Breast epithelium (tissue), 4 donors: ENCODE measurements around the gene ALDH2. TPM values are rescaled to one million over a fixed set of nuclear protein-coding genes. Genes with fewer than 3 reads are reported as not detected.

ENCODE experiments used
- DNase-seq, 2 donors: peaks; one replicate each; pipeline ENCODE4 v3.0.0-alpha.2; 2019; ENCODE audit warnings: low spot score in 2 of 2
- H3K27ac ChIP-seq, 2 donors: fragments of 200-600 bp; sonication (generic) in 1 of 2; one replicate each; pipeline ENCODE4 v1.5.1; 2016 to 2019; ENCODE audit warnings: mild to moderate bottlenecking in 1 of 2
- H3K27me3 ChIP-seq, 2 donors: fragments of 200-600 bp; sonication (generic) in 1 of 2; one replicate each; pipeline versions ENCODE4 v1.5.1 to v1.6.0; 2017 to 2019; ENCODE audit warnings: control low read depth in 1 of 2, mild to moderate bottlenecking in 1 of 2
- H3K36me3 ChIP-seq: fragments of 200-600 bp; one replicate; pipeline ENCODE4 v1.5.1; 2019
- H3K4me1 ChIP-seq, 2 donors: fragments of 200-600 bp; sonication (generic); one replicate each; pipeline ENCODE4 v1.5.1; 2016 to 2019; ENCODE audit warnings: control low read depth in 1 of 2
- H3K4me3 ChIP-seq, 3 donors: fragments of 200-600 bp; sonication (generic); 1 replicate in 2 of 3; 2 replicates in 1 of 3; pipeline ENCODE4 v1.5.1; 2016 to 2019; ENCODE audit warnings: mild to moderate bottlenecking in 3 of 3, moderate library complexity in 2 of 3
- H3K9me3 ChIP-seq, 2 donors: fragments of 200-600 bp; sonication (generic) in 1 of 2; one replicate each; pipeline ENCODE4 v1.5.1; 2016 to 2019; ENCODE audit warnings: control low read depth in 1 of 2
- CTCF ChIP-seq, 3 donors: fragments of 450-650 bp; IDR thresholded peaks; one replicate each; pipeline ENCODE4 v1.5.1; 2016 to 2017; ENCODE audit warnings: antibody characterized with exemption in 3 of 3, mild to moderate bottlenecking in 3 of 3, moderate library complexity in 3 of 3
- POLR2A ChIP-seq: fragments of 450-650 bp; IDR thresholded peaks from one replicate; pipeline ENCODE4 v1.6.1; 2016; ENCODE audit warnings: antibody characterized with exemption, mild to moderate bottlenecking, moderate library complexity
- POLR2AphosphoS5 ChIP-seq, 3 donors: sonication (generic); formaldehyde crosslinking; IDR thresholded peaks; one replicate each; pipeline ENCODE4 v1.6.1; 2017; ENCODE audit warnings: antibody characterized with exemption in 3 of 3
- intact Hi-C: fragments of 100-400 bp; cut with DNase I; formaldehyde crosslinking; loops from one replicate; pipeline ENCODE4 v1.15.1; 2023; ENCODE audit warnings: low total_unique reads
- total RNA-seq, 3 donors: library from RNA; depleted of rRNA; stranded (reverse); fragments of >200 nt; gene quantifications; one replicate each; pipeline ENCODE4 v1.1.0, GENCODE V29; 2016

Gene ALDH2
- total RNA-seq, 3 donors from 2014 or later, result 56.4 to 433 (median 63.4) TPM

GRCh38 chr12:111773801-111774551 is 7.2 kb downstream of the ALDH2 start:
- H3K27me3 ChIP-seq, result no peaks in the 10 kb centered on the region
- DNase-seq, result peak; percentile 66 to 69

DNA sequence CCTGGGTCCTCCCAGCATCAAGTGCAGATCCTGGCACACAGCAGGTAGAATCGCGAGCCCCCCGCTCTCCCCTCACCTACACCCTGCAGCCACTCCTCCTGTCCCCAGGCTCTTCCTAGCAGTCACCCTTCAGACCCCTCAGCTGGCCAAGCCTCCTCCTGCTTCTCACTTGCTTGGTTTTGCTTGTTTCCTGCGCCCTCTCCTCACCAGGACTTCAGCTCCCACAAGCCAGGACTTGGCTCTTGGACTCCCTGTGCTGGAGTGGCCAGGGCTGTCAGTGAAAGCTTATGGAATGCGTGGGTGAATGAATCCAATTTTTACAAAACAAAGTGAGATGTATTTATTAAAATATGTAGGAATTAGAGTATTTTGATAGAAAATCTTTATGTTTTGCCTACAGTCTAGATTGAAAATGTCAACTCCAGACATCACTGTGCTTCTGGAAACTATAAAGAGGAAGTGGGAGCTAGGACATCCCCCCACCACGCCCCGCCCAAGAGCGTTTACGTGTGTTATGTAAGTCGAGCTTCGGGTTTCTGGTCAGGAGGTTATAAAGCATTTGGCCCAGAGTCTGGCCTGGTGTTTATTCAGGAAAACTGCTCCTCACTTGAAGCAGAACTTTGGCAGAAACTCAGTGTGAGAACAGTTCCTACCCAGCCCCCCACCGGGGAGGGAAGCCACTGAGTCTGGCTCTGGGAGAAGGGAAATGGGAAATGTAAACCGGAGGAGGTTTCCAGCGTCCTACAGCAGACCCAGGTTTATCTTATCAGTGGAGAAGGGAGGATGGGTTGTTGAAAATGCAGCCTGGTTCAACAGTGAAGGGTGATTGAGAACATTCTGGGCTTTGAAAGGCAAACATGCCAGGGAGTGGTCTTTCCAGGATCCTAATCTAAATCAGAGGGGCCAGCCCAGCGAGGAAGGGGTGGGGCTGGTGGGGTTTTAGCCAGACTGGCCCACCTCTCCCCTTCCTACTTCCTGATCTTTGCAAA is 8.8 kb downstream of the ALDH2 start:
- H3K27ac ChIP-seq, result peak overlapping the region; percentile 84 to 88
- TF ChIP-seq CTCF (IDR thresholded peaks at IDR 0.05), result no peak
- TF ChIP-seq POLR2AphosphoS5 (IDR thresholded peaks at IDR 0.05), result peak in 2 of 3 donors; percentile 14 to 37
- H3K9me3 ChIP-seq, result no peaks in the 10 kb centered on the region
- peak; percentile 70 to 79 for DNase-seq
- intact Hi-C loops, result no loop called here
- peak overlapping the region in 1 of 3 donors; percentile 12 for H3K4me3 ChIP-seq
- H3K36me3 ChIP-seq, result no peaks in the 10 kb centered on the region
- H3K4me1 ChIP-seq, result peaks cover 3 to 32% of the 10 kb centered on the region in 2 donors
- H3K27me3 ChIP-seq, result no peaks in the 10 kb centered on the region

More at GRCh38 chr12:111773801-111774551, 7.2 kb downstream of the ALDH2 start:
- Histone ChIP-seq H3K9me3 (no peaks in the 10 kb centered on the region), H3K4me3 (peak overlapping the region in 2 of 3 donors; percentile 25 to 52), H3K36me3 (no peaks in the 10 kb centered on the region), H3K4me1 (peaks cover 3 to 32% of the 10 kb centered on the region in 2 donors), H3K27ac (peak overlapping the region; percentile 84 to 88)
- TF ChIP-seq POLR2A (no peak), POLR2AphosphoS5 (IDR thresholded peaks at IDR 0.05) (peak; percentile 29 to 70 (median 48)), CTCF (IDR thresholded peaks at IDR 0.05) (no peak)
- intact Hi-C loops, result no loop called here

DNA sequence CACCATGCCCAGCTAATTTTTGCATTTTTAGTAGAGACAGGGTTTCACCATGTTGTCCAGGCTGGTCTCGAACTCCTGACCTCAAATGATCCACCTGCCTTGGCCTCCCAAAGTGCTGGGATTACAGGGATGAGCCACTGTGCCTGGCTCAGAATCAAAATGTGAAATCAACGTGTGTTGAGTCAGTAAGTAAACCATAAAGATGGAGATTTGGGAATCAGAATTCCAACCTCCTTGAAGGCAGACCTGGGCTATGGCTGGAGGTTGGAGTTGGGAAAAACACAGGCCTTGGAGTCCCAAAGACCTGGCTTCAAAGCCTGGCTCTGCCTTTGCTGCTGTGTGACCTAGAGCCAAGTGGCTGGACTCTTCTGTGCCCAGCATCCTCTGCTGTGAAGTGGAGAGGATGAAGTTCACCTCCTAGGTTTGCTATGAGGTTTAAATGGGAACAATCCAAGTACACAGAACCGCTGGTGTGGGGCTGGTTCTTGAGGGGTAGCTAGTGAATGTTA is 10.2 kb downstream of the ALDH2 start:
- peaks cover 3 to 32% of the 10 kb centered on the region in 2 donors for H3K4me1 ChIP-seq
- DNase-seq, result no peak
- H3K27me3 ChIP-seq, result no peaks in the 10 kb centered on the region
- TF ChIP-seq POLR2AphosphoS5 (IDR thresholded peaks at IDR 0.05), result no peak
- TF ChIP-seq CTCF (IDR thresholded peaks at IDR 0.05), result no peak
- TF ChIP-seq POLR2A, result no peak
- no peaks in the 10 kb centered on the region for H3K9me3 ChIP-seq
- H3K4me3 ChIP-seq, result no peak overlapping the region
- intact Hi-C loops, result no loop called here
- no peaks in the 10 kb centered on the region for H3K36me3 ChIP-seq
- peak overlapping the region; percentile 36 to 70 for H3K27ac ChIP-seq

- Histone ChIP-seq H3K36me3 (no peaks in the 10 kb centered on the region), H3K4me1 (peaks cover 3 to 32% of the 10 kb centered on the region in 2 donors), H3K27ac (peak overlapping the region; percentile 36 to 70), H3K4me3 (no peak overlapping the region), H3K27me3 (no peaks in the 10 kb centered on the region), H3K9me3 (no peaks in the 10 kb centered on the region)
- intact Hi-C loops, result no loop called here
- TF ChIP-seq CTCF (IDR thresholded peaks at IDR 0.05) (no peak), POLR2A (no peak), POLR2AphosphoS5 (IDR thresholded peaks at IDR 0.05) (no peak)
- no peak for DNase-seq
Observed at GRCh38 chr12:111777345-111778045, 10.8 kb downstream of the ALDH2 start.
